K562 (cell line): Measurements from ENCODE around the gene RAB6B.

Experiments
- BHLHE40 ChIP-seq: IDR thresholded peaks from 2 replicates; pipeline ENCODE4 v1.6.1; 2011; ENCODE audit warnings: low read length, improper control_type of control experiment
- ESRRA ChIP-seq: fragments of 450-650 bp; IDR thresholded peaks from 2 replicates; pipeline ENCODE4 v1.6.1; 2014; ENCODE audit warnings: low read depth, mild to moderate bottlenecking, moderate library complexity, borderline replicate concordance
- HNRNPK ChIP-seq: fragments of 200-400 bp; formaldehyde crosslinking; IDR thresholded peaks from one replicate; pipeline ENCODE4 v1.6.1; 2018; ENCODE audit warnings: mild to moderate bottlenecking, low read depth, low read length; ENCODE audit not compliant: poor library complexity, severe bottlenecking
- IRF2 ChIP-seq: sonication (generic); formaldehyde crosslinking; IDR thresholded peaks from 2 replicates; pipeline ENCODE4 v1.8.1; 2022; ENCODE audit warnings: mild to moderate bottlenecking, missing genetic modification reagents
- MEF2A ChIP-seq: IDR thresholded peaks from 2 replicates; pipeline ENCODE4 v1.6.1; 2011; ENCODE audit warnings: low read depth, mild to moderate bottlenecking, low read length, moderate library complexity; ENCODE audit not compliant: control insufficient read depth
- MTA3 ChIP-seq: fragments of 450-650 bp; formaldehyde crosslinking; IDR thresholded peaks from 2 replicates; pipeline ENCODE4 v1.6.1; 2017; ENCODE audit warnings: mild to moderate bottlenecking, borderline replicate concordance
- NELFE ChIP-seq: IDR thresholded peaks from 2 replicates; pipeline ENCODE4 v1.6.1; 2011; ENCODE audit warnings: mild to moderate bottlenecking; ENCODE audit not compliant: insufficient read depth, insufficient read length
- RAD21 ChIP-seq, 2 experiments: fragments of 250-450 bp in 1 of 2; fragments of 450-650 bp in 1 of 2; sonication (Bioruptor Pico) in 1 of 2; formaldehyde crosslinking in 1 of 2; IDR thresholded peaks in 1 of 2; conservative IDR thresholded peaks in 1 of 2; 2 replicates each; pipeline versions ENCODE4 v1.4.0 to v1.8.0; 2020 to 2022; ENCODE audit warnings: mild to moderate bottlenecking in 2 of 2, moderate library complexity in 1 of 2
- SP2 ChIP-seq: IDR thresholded peaks from 2 replicates; pipeline ENCODE4 v1.6.1; 2011; ENCODE audit warnings: mild to moderate bottlenecking, low read depth, low read length, moderate library complexity; ENCODE audit not compliant: poor library complexity, severe bottlenecking; ENCODE audit errors: extremely low read depth
- TBP ChIP-seq: optimal IDR thresholded peaks from 2 replicates; pipeline ENCODE3; 2011; ENCODE audit warnings: low read depth, low read length, improper control_type of control experiment
- TCF3 ChIP-seq: sonication (generic); formaldehyde crosslinking; IDR thresholded peaks from 2 replicates; pipeline ENCODE4 v1.4.0; 2020; ENCODE audit warnings: mild to moderate bottlenecking, missing genetic modification reagents
- ZBTB1 ChIP-seq: sonication (generic); formaldehyde crosslinking; IDR thresholded peaks from 2 replicates; pipeline ENCODE4 v1.8.1; 2023; ENCODE audit warnings: missing genetic modification reagents, low read depth, mild to moderate bottlenecking, borderline replicate concordance
- ZNF316 ChIP-seq: fragments of 450-650 bp; IDR thresholded peaks from 2 replicates; pipeline ENCODE4 v1.6.1; 2016
- TF ChIP-seq, protein P1 (sequence below), 3 experiments: IDR thresholded peaks in 2 of 3; conservative IDR thresholded peaks in 1 of 3; 2 replicates each; pipeline ENCODE4 v1.5.1; 2011 to 2012; ENCODE audit warnings: low read length in 3 of 3, mild to moderate bottlenecking in 3 of 3, control low read depth in 2 of 3, improper control_type of control experiment in 1 of 3, inconsistent platforms in 1 of 3, low read depth in 1 of 3, mixed read lengths in 1 of 3, moderate library complexity in 1 of 3; ENCODE audit not compliant: insufficient read depth in 2 of 3

DNA sequence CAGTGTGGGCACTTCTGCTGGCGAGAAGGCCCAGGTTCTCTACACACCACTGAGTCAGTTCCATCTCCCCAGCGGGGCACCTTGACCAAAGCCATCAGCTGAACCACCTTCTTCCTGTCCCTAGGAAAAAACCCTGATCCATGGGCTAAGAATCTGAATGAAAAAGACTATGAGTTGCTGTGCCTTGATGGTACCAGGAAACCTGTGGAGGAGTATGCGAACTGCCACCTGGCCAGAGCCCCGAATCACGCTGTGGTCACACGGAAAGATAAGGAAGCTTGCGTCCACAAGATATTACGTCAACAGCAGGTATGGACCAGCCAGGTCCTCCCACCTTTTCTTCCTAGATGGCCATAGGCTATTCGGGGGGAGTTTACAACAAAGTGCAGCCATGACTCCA lies 120.4 kb downstream of the RAB6B start:
- TF ChIP-seq ZBTB1 (CRISPR knock-in tag) (no peak), SP2 (no peak), NELFE (no peak), MTA3 (no peak), BHLHE40 (no peak), TBP (no peak), IRF2 (CRISPR knock-in tag) (no peak), RAD21 (CRISPR knock-in tag; conservative IDR thresholded peaks at IDR 0.05 in 1 of 2, IDR thresholded peaks at IDR 0.05 in 1 of 2) (no peak), ZNF316 (no peak), HNRNPK (no peak), MEF2A (no peak), TCF3 (CRISPR knock-in tag) (no peak), ESRRA (no peak)
- TF ChIP-seq, protein P1, sequence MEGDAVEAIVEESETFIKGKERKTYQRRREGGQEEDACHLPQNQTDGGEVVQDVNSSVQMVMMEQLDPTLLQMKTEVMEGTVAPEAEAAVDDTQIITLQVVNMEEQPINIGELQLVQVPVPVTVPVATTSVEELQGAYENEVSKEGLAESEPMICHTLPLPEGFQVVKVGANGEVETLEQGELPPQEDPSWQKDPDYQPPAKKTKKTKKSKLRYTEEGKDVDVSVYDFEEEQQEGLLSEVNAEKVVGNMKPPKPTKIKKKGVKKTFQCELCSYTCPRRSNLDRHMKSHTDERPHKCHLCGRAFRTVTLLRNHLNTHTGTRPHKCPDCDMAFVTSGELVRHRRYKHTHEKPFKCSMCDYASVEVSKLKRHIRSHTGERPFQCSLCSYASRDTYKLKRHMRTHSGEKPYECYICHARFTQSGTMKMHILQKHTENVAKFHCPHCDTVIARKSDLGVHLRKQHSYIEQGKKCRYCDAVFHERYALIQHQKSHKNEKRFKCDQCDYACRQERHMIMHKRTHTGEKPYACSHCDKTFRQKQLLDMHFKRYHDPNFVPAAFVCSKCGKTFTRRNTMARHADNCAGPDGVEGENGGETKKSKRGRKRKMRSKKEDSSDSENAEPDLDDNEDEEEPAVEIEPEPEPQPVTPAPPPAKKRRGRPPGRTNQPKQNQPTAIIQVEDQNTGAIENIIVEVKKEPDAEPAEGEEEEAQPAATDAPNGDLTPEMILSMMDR (IDR thresholded peaks at IDR 0.05 in 2 of 3, conservative IDR thresholded peaks at IDR 0.05 in 1 of 3; ENCODE audit: insufficient read depth in 2 of 3, low read depth in 1 of 3, low read length in 3 of 3) = no peak
